ENCODE data around the gene LYPLAL1.

GRCh38 chr1:219209578-219209977 is 35.9 kb downstream of the LYPLAL1 start:
- TF ChIP-seq POLR2A (IDR thresholded peaks at IDR 0.05): no peak
- no peak for TF ChIP-seq CTCF (IDR thresholded peaks at IDR 0.05)
